ENCODE data around the gene PRPH.

GRCh38 chr12:49294804-49295081 lies 204 bp upstream of the PRPH start:
- TF ChIP-seq CTCF (IDR thresholded peaks at IDR 0.05) (no peak), POLR2A (IDR thresholded peaks at IDR 0.05) (no peak)

All from lower leg skin (tissue), 3 donors.